ENCODE measurements around the gene CABLES1.

- TF ChIP-seq ELF4 (IDR thresholded peaks at IDR 0.05) (no peak), FOXA1 (IDR thresholded peaks at IDR 0.05) (no peak), TARDBP (IDR thresholded peaks at IDR 0.05) (no peak), SUZ12 (IDR thresholded peaks at IDR 0.05) (no peak), SP1 (IDR thresholded peaks at IDR 0.05) (no peak), ARNT (IDR thresholded peaks at IDR 0.05) (peak; percentile 9; the same call in 1 of the 2 replicates), BHLHE40 (IDR thresholded peaks at IDR 0.05; ENCODE audit: borderline replicate concordance) (no peak), NFRKB (IDR thresholded peaks at IDR 0.05) (no peak), ZNF384 (IDR thresholded peaks at IDR 0.05) (no peak)
Measured at GRCh38 chr18:23135550-23136325, 453 bp downstream of the CABLES1 start.
